Testis (tissue), 3 donors: ENCODE data around the gene CACNG4. TPM values are rescaled to one million over a fixed set of nuclear protein-coding genes. Genes with fewer than 3 reads are reported as not detected.

Experiments
- DNase-seq: peaks from one replicate; pipeline ENCODE4 v3.0.0-alpha.2; 2019
- H3K27ac ChIP-seq, 2 donors: fragments of 200-600 bp; sonication (generic); one replicate each; pipeline ENCODE4 v1.5.1; 2019
- H3K27me3 ChIP-seq: fragments of 200-600 bp; sonication (generic); one replicate; pipeline ENCODE4 v1.5.1; 2019
- H3K36me3 ChIP-seq: fragments of 200-600 bp; sonication (generic); one replicate; pipeline ENCODE4 v1.5.1; 2017; ENCODE audit warnings: low read depth; ENCODE audit errors: missing control alignments
- H3K4me1 ChIP-seq: fragments of 200-600 bp; sonication (generic); one replicate; pipeline ENCODE4 v1.5.1; 2019
- H3K4me3 ChIP-seq, 2 donors: fragments of 200-600 bp; sonication (generic); one replicate each; pipeline ENCODE4 v1.5.1; 2017 to 2019
- H3K9me3 ChIP-seq: fragments of 200-600 bp; sonication (generic); one replicate; pipeline ENCODE4 v1.5.1; 2017
- POLR2A ChIP-seq: fragments of 450-650 bp; IDR thresholded peaks from one replicate; pipeline ENCODE4 v1.6.1; 2017; ENCODE audit warnings: antibody characterized with exemption, mild to moderate bottlenecking, moderate library complexity
- WGBS, 2 donors: methylation state at CpG; one replicate each; pipeline ENCODE4 v1.1.5; 2018; 5-methylcytosine and 5-hydroxymethylcytosine counted together
- intact Hi-C: fragments of 100-400 bp; cut with DNase I; formaldehyde crosslinking; loops from one replicate; pipeline ENCODE4 v1.15.1; 2023; ENCODE audit warnings: low total_unique reads
- polyA plus RNA-seq: library from polyadenylated mRNA; stranded (reverse); fragments of 350-450 nt; fragmentation: Illumina TruSeq; extraction: RNeasy Lipid Tissue Mini Kit (QIAGEN cat#74804); gene quantifications from one replicate; pipeline ENCODE4 v1.2.3, GENCODE V29; 2014; ENCODE audit warnings: low read depth, low replicate concordance; ENCODE audit not compliant: insufficient read depth
- total RNA-seq, 2 donors: library from RNA; depleted of rRNA; stranded (reverse); fragments of >200 nt; gene quantifications; one replicate each; pipeline ENCODE4 v1.2.3, GENCODE V29; 2016
- TF ChIP-seq, protein P1 (sequence below), 3 experiments: fragments of 450-650 bp in 2 of 3; fragments of 200-600 bp in 1 of 3; sonication (generic) in 1 of 3; IDR thresholded peaks; one replicate each; pipeline ENCODE4 v1.5.1; 2016 to 2019; ENCODE audit warnings: antibody characterized with exemption in 3 of 3, mild to moderate bottlenecking in 2 of 3, moderate library complexity in 1 of 3

The CACNG4 gene
- total and polyA plus RNA-seq, 3 donors from 2014 or later = 0.16 to 0.81 (median 0.46) TPM

DNA sequence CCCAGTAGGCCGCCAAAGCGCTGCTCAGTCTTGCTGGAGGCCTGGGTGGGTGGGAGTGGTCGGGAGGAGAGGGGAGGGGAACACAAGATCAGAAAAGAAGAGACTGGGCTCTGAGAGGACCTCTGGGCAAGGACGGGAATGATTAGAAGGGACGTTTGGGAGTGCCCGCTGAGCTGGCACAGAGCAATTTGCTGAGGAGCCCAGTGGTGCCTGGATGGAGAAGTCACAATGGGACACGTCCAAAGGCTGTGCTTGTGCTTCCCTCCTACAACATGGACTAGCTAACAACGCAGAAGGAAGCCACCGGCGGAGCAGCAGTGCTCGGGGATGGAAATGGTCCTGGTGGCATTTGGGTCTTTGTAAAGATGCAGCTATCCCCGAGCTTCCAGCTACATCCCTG, 45.6 kb upstream of the CACNG4 start:
- no peak for DNase-seq
- Histone ChIP-seq H3K36me3 (no peaks in the 10 kb centered on the region), H3K4me3 (no peak overlapping the region), H3K27me3 (no peaks in the 10 kb centered on the region), H3K4me1 (no peaks in the 10 kb centered on the region), H3K9me3 (no peaks in the 10 kb centered on the region), H3K27ac (no peak overlapping the region)
- intact Hi-C loops = loop anchor here (10.0 kb wide), 1 partner anchor 204 kb away; no protein-coding TSS in a partner anchor
- TF ChIP-seq, protein P1, sequence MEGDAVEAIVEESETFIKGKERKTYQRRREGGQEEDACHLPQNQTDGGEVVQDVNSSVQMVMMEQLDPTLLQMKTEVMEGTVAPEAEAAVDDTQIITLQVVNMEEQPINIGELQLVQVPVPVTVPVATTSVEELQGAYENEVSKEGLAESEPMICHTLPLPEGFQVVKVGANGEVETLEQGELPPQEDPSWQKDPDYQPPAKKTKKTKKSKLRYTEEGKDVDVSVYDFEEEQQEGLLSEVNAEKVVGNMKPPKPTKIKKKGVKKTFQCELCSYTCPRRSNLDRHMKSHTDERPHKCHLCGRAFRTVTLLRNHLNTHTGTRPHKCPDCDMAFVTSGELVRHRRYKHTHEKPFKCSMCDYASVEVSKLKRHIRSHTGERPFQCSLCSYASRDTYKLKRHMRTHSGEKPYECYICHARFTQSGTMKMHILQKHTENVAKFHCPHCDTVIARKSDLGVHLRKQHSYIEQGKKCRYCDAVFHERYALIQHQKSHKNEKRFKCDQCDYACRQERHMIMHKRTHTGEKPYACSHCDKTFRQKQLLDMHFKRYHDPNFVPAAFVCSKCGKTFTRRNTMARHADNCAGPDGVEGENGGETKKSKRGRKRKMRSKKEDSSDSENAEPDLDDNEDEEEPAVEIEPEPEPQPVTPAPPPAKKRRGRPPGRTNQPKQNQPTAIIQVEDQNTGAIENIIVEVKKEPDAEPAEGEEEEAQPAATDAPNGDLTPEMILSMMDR (IDR thresholded peaks at IDR 0.05) = no peak
- no peak for TF ChIP-seq POLR2A
- 82 to 85% methylated on average over 11 to 12 of the region's 12 CpGs for whole genome bisulfite sequencing, 2 donors

DNA sequence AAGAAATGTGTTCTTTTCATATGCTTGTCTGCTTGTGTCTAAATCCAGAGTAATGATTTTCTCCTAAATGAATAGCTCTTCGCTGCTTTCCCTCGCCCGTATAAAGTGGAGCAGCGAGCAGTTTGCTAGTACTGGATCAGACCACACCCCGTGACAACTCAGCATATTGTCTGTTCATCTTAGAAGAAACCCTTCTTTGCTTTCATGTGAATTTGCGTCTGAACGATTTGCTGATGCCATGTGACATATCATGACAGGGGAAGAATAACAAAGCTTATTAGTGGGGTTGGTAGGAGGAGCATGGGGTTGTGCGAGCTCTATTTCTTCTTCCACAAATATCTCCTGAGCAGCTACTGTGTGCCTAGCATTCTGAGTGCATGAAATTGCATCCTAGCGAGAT, 44.1 kb upstream of the CACNG4 start:
- no peaks in the 10 kb centered on the region for H3K27me3 ChIP-seq
- no peaks in the 10 kb centered on the region for H3K4me1 ChIP-seq
- WGBS, 2 donors = 86 to 91% methylated on average over 9 of the region's 9 CpGs
- no peak for TF ChIP-seq POLR2A
- TF ChIP-seq, protein P1 (IDR thresholded peaks at IDR 0.05) = no peak
- intact Hi-C loops = no loop called here
- H3K36me3 ChIP-seq = no peaks in the 10 kb centered on the region
- H3K4me3 ChIP-seq = no peak overlapping the region
- H3K27ac ChIP-seq = no peak overlapping the region
- no peak for DNase-seq
- H3K9me3 ChIP-seq = no peaks in the 10 kb centered on the region

DNA sequence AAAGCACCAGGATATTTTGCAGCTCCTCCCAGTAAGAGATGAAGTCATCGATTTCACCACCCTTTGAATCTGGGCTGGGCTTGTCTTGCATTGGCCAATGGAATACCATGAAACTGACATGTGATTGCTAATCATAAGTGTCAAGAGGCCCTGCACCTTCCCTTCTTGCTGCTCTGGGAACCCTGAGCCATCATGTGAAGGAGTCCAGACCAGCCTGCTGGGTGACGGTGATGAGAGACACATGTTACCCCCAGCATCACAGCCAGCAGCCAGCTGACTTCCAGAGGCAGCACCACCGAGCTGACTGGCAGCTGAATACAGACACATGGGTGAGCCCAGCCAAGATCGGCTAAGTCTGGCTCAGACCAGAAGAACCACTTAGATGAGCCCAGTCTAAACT, 43.6 kb upstream of the CACNG4 start:
- intact Hi-C loops = no loop called here
- Histone ChIP-seq H3K9me3 (no peaks in the 10 kb centered on the region), H3K27me3 (no peaks in the 10 kb centered on the region), H3K36me3 (no peaks in the 10 kb centered on the region), H3K27ac (no peak overlapping the region), H3K4me3 (no peak overlapping the region), H3K4me1 (no peaks in the 10 kb centered on the region)
- WGBS, 2 donors = 83 to 86% methylated on average over 4 of the region's 4 CpGs
- TF ChIP-seq POLR2A = no peak
- TF ChIP-seq, protein P1 (IDR thresholded peaks at IDR 0.05) = no peak
- DNase-seq = no peak

DNA sequence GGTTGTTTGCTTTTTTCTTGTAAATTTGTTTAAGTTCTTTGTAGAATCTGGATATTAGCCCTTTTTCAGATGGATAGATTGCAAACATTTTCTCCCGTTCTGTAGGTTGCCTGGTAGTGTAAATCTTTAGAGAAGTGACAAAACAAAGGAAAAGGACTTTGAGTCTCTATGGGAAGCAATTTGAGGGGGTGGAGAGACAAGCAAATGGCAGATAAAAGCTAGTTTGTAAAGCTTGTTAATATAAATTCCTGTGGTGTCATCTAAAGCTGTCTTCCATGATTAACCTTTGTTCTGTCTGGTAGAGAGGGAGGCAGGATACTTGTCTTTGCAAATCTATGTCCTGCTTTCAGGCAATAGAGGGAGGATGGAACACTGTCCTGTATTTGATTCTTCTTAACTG, 40.6 kb upstream of the CACNG4 start:
- TF ChIP-seq POLR2A = no peak
- TF ChIP-seq, protein P1 (IDR thresholded peaks at IDR 0.05) = no peak
- no peak overlapping the region for H3K27ac ChIP-seq
- no peaks in the 10 kb centered on the region for H3K27me3 ChIP-seq
- H3K4me1 ChIP-seq = no peaks in the 10 kb centered on the region
- WGBS, 2 donors = 63 to 71% methylated on average over 1 of the region's 1 CpG
- H3K4me3 ChIP-seq = no peak overlapping the region
- DNase-seq = no peak
- intact Hi-C loops = no loop called here
- H3K36me3 ChIP-seq = no peaks in the 10 kb centered on the region
- H3K9me3 ChIP-seq = no peaks in the 10 kb centered on the region

DNA sequence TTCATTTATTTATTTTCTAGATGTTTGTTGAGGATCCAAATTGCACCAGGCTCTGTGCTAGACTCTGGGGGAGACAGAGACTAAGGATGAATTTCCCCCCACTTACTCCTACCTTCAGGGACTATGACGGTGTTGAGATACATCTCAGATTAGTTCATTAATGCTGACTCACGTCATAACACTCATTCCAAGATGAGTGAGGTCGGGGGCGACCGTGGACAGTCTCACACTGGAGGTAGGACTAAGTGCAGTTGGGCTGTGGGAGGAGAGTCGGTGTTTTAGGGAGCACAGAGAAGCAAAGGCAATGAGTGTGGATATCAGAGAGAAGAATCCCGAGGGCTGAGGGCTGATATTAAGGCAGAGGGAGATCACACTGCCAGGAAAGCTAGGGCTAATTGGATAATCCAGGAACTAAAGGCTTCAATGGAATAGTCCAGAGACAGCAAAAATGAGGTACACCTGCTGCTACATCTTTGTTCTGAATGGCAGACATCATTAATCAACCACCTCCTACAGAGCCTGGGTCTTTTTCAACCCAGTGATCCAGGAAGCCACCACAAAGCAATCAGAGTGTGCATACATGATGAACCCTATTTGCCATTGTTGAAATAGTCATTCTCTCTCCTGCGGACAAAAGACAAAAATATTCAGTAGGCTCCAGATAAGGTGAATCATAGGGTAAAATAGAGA, 38.6 kb upstream of the CACNG4 start:
- Histone ChIP-seq H3K27ac (no peak overlapping the region), H3K27me3 (no peaks in the 10 kb centered on the region), H3K36me3 (no peaks in the 10 kb centered on the region), H3K9me3 (no peaks in the 10 kb centered on the region), H3K4me1 (no peaks in the 10 kb centered on the region), H3K4me3 (no peak overlapping the region)
- intact Hi-C loops = no loop called here
- 77 to 88% methylated on average over 8 of the region's 8 CpGs for WGBS, 2 donors
- DNase-seq = no peak
- no peak for TF ChIP-seq POLR2A
- TF ChIP-seq, protein P1 (IDR thresholded peaks at IDR 0.05) = no peak
